NCI-H187 (cell line): Measurements from ENCODE around the gene TMEM132C.

Experiments used
- DNase-seq, 2 experiments: peaks; one replicate each; lab custom pipeline; 2025; lab: John Stamatoyannopoulos, UW

The TMEM132C gene

DNA sequence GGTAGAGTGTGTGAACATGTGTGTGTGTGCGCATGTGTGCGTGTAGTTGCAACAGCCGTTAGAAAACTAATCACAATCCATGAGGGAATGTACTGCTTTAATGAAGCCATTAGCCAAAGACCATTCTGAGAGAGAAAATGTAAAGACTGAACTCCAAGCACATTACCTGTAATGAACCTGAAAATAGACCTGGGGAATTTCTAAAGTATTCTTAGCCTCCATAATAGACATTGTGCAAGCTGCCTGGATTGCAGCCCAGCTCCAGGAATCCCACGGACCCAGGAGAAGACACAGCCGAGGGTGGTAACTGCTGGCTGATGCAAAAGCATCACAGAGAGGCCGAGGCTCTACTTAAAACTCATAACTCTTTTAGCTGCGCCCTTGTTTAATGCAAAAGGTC lies 400.2 kb downstream of the TMEM132C start:
- DNase-seq: no peak

GRCh38 chr12:128671528-128672042 lies 404.6 kb downstream of the TMEM132C start:
- DNase-seq: no peak

DNA sequence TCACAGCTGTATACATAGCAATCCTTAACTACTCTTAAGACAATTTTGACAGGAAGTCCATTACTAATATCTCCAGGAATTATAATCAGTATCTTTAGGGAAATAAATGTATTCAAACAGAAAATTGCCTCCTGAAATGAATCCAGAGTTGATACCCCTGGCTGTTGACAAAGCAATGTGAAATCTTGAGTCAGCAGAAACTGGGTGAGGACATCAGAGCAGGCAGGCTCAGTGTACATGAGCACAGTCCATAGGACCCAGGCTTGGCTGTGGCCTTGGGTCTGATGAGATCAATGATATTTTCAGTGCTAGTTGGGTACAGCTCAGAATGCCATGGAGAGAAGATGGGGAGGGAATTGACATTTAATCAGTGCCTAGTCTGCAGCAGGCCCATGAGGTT lies 405.5 kb downstream of the TMEM132C start:
- DNase-seq: no peak

- DNase-seq: no peak
These were observed 405.9 kb downstream of the TMEM132C start for GRCh38 chr12:128672893-128673292.

GRCh38 chr12:128675576-128675975 lies 408.6 kb downstream of the TMEM132C start:
- DNase-seq: no peak

GRCh38 chr12:128680555-128680954 lies 413.6 kb downstream of the TMEM132C start:
- no peak for DNase-seq

- DNase-seq: no peak
These were observed 415.7 kb downstream of the TMEM132C start for GRCh38 chr12:128682548-128683275.

DNA sequence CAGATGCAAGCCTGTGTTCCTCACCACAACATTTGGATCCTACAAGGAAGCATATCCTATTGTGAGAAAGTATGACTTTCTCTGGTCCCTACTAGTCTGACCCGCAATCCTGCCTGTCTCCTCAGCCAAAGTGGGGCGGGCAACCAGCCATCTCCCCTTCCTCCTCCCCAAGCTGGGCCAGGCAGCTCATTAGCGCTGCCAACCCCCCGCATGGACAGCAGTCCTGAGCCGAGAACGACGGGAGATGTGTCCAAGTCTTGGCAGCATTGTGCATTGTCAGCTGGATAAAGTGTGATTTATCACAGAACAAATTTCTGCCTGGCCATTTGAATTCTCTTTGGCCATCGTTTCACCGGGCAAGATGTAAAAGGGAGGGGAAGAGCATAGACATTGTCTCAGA lies 417.4 kb downstream of the TMEM132C start:
- DNase-seq: no peak

- no peak for DNase-seq
These were observed 419.0 kb downstream of the TMEM132C start for GRCh38 chr12:128685903-128686475.

DNA sequence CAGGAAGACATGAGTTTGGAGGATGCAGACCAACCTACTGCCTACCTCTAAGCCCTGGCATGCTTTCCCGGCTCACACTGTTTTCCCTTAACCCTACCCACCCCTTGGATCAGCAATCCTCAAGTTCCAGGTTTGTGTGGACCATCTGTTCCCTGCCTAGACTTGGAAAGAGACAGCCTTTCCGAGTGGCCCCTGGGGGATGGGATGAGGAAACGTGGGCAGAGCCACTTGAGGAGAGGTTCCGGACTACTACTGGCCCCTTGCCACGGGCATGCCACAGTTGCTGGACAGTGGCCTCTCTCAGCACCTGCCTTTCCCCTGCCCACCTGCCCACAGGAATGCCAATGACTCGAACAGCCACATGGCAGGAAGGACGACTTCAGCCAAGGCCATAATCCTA lies 420.9 kb downstream of the TMEM132C start:
- DNase-seq: no peak

DNA sequence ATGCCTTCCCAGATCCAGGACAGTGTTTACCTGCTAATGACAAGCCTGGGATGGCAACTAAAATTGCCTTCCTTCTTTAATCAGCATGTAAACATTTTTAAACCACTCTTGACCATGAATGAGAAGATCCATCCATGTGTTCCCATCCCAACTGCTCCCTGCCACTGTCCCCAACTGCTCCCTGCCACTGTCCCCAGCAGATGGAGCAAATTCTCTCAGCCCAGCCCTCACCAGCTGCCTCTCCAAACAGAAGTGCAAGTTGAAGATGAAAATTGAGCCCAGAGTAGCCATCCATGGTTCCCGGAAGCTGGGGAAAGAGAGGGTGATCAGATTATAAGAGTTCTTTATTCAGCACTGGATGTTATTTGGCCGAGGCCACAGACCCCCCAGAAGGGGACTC lies 423.7 kb downstream of the TMEM132C start:
- no peak for DNase-seq

DNA sequence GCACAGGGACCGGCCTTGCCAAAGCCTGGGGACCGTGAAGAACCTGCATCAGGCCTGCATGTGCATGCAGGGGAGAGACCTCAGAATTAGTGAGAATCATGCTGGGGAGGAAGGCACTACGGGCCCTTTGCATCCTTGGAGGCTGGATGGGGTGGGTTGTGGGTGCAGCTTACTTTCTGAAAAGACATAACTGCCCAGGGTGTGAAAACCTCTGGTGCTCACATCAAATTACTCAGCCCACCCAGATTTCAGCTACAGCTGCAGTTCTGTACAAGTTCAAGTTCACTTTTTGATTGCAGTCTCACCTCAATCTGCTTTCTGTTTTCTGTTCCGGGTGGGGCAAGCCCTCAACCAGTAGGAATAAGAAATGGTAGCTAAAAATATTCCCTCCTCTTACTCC lies 426.1 kb downstream of the TMEM132C start:
- no peak for DNase-seq

GRCh38 chr12:128693771-128694170 lies 426.8 kb downstream of the TMEM132C start:
- DNase-seq: no peak

GRCh38 chr12:128694445-128694844 lies 427.5 kb downstream of the TMEM132C start:
- DNase-seq: no peak

- DNase-seq: no peak
These were observed 428.7 kb downstream of the TMEM132C start for GRCh38 chr12:128695697-128696096.

- no peak for DNase-seq
These were observed 431.5 kb downstream of the TMEM132C start for GRCh38 chr12:128698301-128698972.

DNA sequence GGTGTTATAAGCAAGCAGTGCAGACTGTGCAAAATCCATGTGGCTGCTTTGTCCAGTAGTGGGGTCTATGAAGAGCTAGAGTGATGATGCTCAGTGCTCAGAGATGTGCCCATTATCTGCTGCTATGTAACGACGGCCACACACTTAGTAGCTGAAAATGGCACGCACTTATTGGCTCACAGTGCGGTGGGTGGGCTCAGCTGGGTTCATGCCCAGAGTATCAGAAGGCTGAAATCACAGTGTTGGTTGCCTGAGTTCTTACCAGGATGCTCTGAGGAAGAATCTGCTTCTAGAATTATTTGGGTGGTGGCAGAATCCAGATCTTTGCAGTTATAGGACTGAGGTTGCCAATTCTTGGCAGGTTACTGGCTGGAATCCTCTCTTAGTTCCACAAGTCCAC lies 432.1 kb downstream of the TMEM132C start:
- no peak for DNase-seq

DNA sequence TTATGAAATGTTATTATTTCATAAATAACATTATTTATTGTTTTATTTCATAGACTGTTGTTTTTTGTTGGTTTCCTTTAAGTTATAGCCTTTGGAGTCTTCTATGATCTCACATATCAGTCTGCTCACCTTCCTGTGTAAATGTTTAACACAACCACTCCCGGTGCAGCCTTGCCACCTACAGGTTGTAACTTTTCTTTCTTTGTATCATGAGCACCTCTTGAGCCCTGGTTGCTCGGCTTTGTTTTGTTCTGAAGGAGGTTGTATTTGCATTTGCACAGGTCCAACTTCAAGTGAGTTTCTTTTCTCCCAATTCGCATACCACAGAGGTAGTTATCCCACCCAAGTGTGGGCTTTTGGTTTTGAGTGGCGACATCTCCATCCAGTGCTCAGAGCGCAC lies 435.4 kb downstream of the TMEM132C start:
- DNase-seq: no peak

DNA sequence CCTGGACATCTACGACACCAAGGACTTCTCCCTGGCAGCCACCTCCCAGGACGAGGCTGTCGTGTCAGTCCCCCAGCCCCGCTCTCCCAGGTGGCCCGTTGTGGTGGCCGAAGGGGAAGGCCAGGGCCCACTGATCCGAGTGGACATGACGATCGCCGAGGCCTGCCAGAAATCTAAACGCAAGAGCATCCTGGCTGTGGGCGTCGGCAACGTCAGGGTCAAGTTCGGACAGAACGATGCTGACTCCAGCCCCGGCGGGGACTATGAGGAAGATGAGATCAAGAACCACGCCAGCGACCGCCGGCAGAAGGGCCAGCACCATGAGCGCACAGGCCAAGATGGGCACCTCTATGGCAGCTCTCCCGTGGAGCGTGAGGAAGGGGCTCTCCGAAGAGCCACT lies 438.2 kb downstream of the TMEM132C start:
- DNase-seq: no peak

GRCh38 chr12:128707488-128707887 lies 440.5 kb downstream of the TMEM132C start:
- DNase-seq: no peak

DNA sequence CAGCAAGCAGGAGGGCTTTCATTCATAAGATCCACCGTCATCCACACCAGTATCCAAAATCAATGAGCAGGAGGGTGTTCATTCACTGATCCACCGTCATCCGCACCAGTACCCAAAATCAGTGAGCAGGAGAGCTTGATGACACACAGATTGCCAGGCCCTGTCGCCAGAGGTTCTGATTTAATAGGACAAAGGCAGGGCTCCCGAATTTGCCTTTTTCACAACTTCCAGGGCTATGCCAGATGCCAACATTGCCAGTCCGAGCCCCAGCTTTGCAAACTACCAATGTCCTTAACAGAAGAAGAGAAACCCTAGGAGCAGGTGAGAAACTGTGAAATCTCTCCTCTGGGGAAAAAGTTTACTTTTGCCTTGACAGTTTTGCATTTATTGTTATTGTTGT lies 441.8 kb downstream of the TMEM132C start:
- DNase-seq: no peak

- DNase-seq: no peak
These were observed 442.7 kb downstream of the TMEM132C start for GRCh38 chr12:128709660-128710059.

DNA sequence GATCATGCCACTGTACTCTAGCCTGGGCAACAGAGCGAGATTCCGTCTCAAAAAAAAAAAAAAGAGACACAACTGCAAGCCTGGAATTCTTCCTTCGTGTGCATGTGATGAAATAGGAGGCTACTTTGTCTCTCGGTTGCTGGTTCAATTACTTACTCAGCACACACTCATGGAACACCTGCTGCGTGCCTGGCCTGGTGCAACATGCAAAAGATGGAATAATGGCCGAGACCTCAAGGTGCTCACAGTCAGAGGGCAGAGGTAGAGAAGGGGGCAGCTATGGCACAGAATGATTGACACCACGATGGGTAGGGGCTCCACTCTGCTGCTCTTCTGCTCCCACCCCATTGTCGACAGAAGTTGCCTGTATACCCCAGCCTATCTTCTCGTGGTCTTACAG lies 444.5 kb downstream of the TMEM132C start:
- DNase-seq: no peak
